DMS79 treated with DMSO at 0.1 percent for 48 hours (cell line): ENCODE data around the gene CDT1.
A peak's percentile ranks its signal among the peaks of the same experiment; 100 is the strongest.
"Not testable (repeated sequence)": the region's sequence is repeated elsewhere in the genome, so short reads cannot be mapped to it uniquely, and the experiment has no call there.

Experiments used
- DNase-seq: peaks from one replicate; lab custom pipeline; 2025; lab: John Stamatoyannopoulos, UW

The CDT1 gene

GRCh38 chr16:88768071-88768783 lies 35.4 kb upstream of the CDT1 start:
- peak; percentile 33 for DNase-seq

GRCh38 chr16:88769617-88770460 lies 33.8 kb upstream of the CDT1 start:
- DNase-seq = no peak

- peak; percentile 39 for DNase-seq
Measured at GRCh38 chr16:88770461-88771293, 32.9 kb upstream of the CDT1 start.

- DNase-seq = no peak
Measured at GRCh38 chr16:88771294-88771772, 32.3 kb upstream of the CDT1 start.

GRCh38 chr16:88771781-88772180 lies 31.8 kb upstream of the CDT1 start:
- DNase-seq = not testable (repeated sequence)

GRCh38 chr16:88772871-88773811 lies 30.4 kb upstream of the CDT1 start:
- DNase-seq = no peak

GRCh38 chr16:88773812-88774291 lies 29.7 kb upstream of the CDT1 start:
- DNase-seq = no peak

- no peak for DNase-seq
Measured at GRCh38 chr16:88774544-88775393, 28.8 kb upstream of the CDT1 start.

GRCh38 chr16:88775825-88776224 lies 27.8 kb upstream of the CDT1 start:
- no peak for DNase-seq

- DNase-seq = no peak
Measured at GRCh38 chr16:88777471-88778270, 25.9 kb upstream of the CDT1 start.

GRCh38 chr16:88778271-88778525 lies 25.4 kb upstream of the CDT1 start:
- DNase-seq = no peak

GRCh38 chr16:88778541-88779065 lies 25.0 kb upstream of the CDT1 start:
- no peak for DNase-seq

GRCh38 chr16:88779406-88780141 lies 24.0 kb upstream of the CDT1 start:
- no peak for DNase-seq

- DNase-seq = no peak
Measured at GRCh38 chr16:88780142-88781062, 23.2 kb upstream of the CDT1 start.

- no peak for DNase-seq
Measured at GRCh38 chr16:88781140-88782077, 22.2 kb upstream of the CDT1 start.
